GM19324 (cell line): ENCODE results near the gene CXorf58.

ENCODE experiments used
- ATAC-seq: cut with Tn5 transposase; IDR thresholded peaks from one replicate; pipeline ENCODE4 v1.9.1; 2021; ENCODE audit warnings: mild to moderate bottlenecking, moderate library complexity; ENCODE audit not compliant: unreplicated experiment, low FRiP score

The CXorf58 gene

DNA sequence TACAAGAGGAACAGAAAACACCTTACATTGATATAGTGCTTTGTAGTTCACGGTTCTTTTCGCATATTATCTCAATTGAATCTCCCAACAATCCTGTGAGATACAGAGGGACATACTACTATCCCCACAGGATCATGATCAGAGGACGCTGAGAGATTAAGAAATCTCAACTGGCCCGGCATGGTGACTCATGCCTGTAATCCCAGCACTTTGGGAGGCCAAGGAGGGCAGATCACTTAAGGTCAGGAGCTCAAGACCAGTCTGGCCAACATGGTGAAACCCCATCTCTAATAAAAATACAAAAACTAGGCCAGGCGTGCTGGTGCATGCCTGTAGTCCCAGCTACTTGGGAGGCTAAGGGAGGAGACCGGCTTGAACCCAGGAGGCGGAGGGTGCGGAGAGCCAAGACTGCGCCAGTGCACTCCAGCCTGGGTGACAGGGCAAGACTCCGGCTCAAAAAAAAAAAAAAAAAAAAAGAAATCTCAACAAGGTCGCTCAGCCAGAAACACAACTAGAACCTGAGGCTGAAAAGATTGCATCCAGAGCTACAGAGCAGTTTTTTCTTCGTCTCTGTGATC is 7.5 kb upstream of the CXorf58 start:
- ATAC-seq = no peak

DNA sequence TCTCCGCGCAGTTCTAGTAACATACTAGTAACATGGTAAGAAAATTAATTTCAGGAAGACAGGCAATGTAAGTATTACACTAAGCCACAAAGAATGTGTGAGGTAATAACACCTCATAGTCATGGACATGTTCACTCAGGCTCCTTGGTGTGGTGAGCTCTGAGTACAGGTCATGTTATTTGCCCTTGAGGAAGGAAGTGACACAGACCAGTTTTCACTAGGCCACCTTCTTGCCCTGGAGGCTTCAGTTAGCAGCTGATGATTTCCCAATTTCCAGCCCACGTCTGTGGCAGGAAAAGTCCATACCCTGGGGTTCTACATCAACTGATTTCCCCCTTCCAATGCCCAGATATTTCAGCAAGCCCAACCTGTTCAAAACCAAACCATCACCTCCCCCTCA is 6.7 kb upstream of the CXorf58 start:
- ATAC-seq = no peak

DNA sequence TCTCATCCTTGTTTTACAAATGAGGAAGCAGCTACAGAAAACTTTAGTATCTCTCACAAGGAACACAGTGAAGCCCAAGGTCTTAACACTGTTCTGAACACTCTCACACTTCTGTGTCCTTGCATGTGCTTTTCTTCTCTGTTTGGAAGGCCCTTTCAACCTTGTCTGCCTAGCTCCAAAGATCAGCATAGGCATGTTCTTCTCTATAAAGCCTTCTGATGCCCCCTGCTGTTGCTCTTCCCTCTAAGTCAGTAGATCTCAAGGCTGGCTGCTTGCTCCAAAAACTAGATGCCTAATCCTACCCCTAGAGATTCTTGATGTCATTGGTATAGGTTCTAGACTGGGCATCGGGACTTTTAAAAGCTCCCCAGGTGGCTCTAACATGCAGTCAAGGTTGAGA is 6.0 kb upstream of the CXorf58 start:
- no peak for ATAC-seq

GRCh38 chrX:23902419-23902818 is 5.4 kb upstream of the CXorf58 start:
- ATAC-seq = no peak

GRCh38 chrX:23904096-23904495 is 3.7 kb upstream of the CXorf58 start:
- ATAC-seq = no peak

- no peak for ATAC-seq
These were observed 702 bp upstream of the CXorf58 start for GRCh38 chrX:23907111-23907497.

GRCh38 chrX:23908219-23909004 is 606 bp downstream of the CXorf58 start:
- no peak for ATAC-seq

- ATAC-seq = no peak
These were observed 3.5 kb downstream of the CXorf58 start for GRCh38 chrX:23911126-23911835.

DNA sequence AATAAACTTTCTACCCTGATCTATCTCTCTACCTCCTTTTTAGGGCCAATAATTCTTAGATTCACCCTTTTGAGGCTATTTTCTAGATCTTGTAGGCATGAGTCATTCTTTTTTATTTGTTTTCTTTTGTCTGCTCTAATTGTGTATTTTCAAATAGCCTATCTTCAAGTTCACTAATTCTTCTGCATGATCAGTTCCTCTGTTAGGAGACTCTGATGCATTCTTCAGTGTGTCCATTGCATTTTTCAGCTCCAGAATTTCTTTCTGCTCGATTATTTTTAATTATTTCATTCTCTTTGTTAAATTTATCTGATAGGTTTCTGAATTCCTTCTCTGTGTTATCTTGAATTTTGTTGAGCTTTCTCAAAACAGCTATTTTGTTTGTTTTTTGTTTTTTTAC is 11.3 kb downstream of the CXorf58 start:
- ATAC-seq = no peak

GRCh38 chrX:23919706-23920320 is 12.0 kb downstream of the CXorf58 start:
- no peak for ATAC-seq

- no peak for ATAC-seq
These were observed 18.2 kb downstream of the CXorf58 start for GRCh38 chrX:23926015-23926414.

DNA sequence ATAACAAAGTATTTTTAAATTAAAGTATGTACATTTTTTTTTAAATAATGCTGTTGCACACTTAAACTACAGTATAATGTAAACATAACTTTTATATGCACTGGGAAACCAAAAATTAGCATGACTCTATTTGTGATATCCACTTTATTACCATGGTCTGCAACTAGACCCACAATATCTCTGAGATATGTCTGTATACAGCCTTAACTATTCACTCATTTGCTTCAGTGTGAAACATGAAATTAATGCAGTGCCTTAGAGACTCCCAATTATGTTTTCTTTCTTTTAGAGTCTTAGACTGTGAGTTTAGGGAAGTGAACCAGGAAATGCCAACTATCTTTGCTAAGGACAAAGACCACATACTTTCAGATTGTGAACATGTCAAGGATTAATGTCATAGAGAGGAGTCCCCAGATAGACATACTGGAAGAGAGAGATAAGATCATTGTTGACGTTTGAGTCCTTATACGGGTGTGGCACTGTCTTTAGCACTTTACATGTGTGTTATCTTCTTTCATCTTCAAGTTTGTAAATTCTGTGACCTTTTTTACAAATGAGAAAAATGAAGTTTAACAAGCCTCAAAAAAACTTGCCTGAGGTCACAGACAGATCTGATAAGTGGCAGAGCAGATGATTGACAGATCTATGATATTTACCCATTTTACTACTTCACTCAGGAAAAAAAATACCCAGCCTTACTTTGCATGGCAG is 23.2 kb downstream of the CXorf58 start:
- ATAC-seq = no peak

- no peak for ATAC-seq
These were observed 24.2 kb downstream of the CXorf58 start for GRCh38 chrX:23932046-23932445.

GRCh38 chrX:23935106-23935505 is 27.3 kb downstream of the CXorf58 start:
- no peak for ATAC-seq

GRCh38 chrX:23936180-23936579 is 28.4 kb downstream of the CXorf58 start:
- no peak for ATAC-seq

GRCh38 chrX:23937100-23937499 is 29.3 kb downstream of the CXorf58 start:
- ATAC-seq = no peak

DNA sequence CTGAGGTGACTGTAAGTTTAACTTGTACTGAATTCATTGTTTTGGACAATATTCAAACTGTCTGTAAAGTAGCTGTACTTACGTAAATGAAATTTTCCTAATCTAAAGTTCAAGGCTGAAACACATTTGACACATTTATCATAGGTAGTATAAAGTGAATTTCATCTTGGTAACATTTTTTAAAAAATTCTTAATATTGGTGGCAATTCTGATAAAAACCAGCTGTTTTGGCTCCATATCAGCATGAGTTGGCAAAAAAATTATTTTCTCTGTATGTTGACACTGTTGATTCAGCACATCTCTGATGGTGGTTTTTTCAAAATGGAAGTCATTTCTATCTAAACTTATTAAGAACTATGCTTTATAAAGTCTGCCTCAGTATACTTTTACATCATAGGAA is 30.9 kb downstream of the CXorf58 start:
- ATAC-seq = no peak

DNA sequence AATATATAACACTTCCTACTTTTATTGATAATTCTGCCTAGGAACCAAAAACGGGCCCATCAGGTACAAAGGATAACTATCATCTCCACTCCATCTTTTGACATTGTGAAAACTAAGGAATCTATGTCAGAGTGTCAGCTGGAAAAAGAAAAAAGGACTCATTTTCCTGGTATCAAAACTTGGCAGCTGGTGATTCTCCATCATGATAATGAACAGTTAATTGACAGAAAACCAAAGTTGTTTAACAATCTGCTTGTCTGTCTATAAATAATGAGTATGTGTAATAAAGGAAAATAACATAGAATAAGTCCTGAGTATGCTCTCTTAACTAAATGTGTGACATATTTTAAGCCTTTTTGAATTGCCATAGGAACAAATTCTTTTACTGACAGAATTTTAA is 31.4 kb downstream of the CXorf58 start:
- no peak for ATAC-seq

- ATAC-seq = no peak
These were observed 36.4 kb downstream of the CXorf58 start for GRCh38 chrX:23944234-23944633.

GRCh38 chrX:23945206-23945605 is 37.4 kb downstream of the CXorf58 start:
- ATAC-seq = no peak

DNA sequence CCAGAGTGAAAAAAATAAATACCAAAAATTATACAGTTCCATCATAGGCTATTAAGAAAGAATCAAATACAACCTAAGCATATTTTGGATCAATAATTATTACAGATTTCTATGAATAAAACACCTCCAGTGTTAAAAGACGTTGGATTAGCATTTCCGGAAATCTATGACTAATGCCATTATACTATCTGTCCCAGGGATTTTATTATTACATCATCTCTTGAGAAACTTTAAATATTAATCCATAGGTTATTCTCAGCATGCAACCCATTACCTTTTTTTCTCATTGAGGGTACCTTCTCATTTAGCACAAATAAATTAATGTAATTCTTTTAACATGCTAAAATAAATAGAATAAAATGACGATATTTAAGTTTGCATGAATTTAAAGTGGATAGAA is 44.6 kb downstream of the CXorf58 start:
- ATAC-seq = no peak
